HFFc6 (cell line): ENCODE measurements around the gene SPACA4. TPM values are rescaled to one million over a fixed set of nuclear protein-coding genes. Genes with fewer than 3 reads are reported as not detected.

ENCODE experiments used
- DNase-seq: peaks from one replicate; pipeline ENCODE4 v3.0.0-alpha.2; 2018
- H3K27ac Mint-ChIP-seq: 2 replicates; pipeline ENCODE4 v1.8.0; 2020; ENCODE audit warnings: mild to moderate bottlenecking, mixed read lengths
- H3K27me3 Mint-ChIP-seq: 2 replicates; pipeline ENCODE4 v1.8.0; 2021; ENCODE audit warnings: mild to moderate bottlenecking, moderate library complexity, mixed read lengths; ENCODE audit not compliant: insufficient read depth
- H3K36me3 Mint-ChIP-seq: 2 replicates; pipeline ENCODE4 v1.8.0; 2021; ENCODE audit warnings: low read depth, mixed read lengths
- H3K4me1 Mint-ChIP-seq: 2 replicates; pipeline ENCODE4 v1.8.0; 2020; ENCODE audit warnings: low read depth, mixed read lengths
- H3K4me3 Mint-ChIP-seq: 2 replicates; pipeline ENCODE4 v1.8.0; 2020; ENCODE audit warnings: mild to moderate bottlenecking, moderate library complexity, mixed read lengths
- H3K9me3 Mint-ChIP-seq: 2 replicates; pipeline ENCODE4 v1.8.0; 2020; ENCODE audit warnings: mild to moderate bottlenecking, mixed read lengths
- CTCF ChIP-seq: fragments of 200-600 bp; sonication (generic); IDR thresholded peaks from 2 replicates; pipeline ENCODE4 v1.5.0; 2021; ENCODE audit warnings: antibody characterized with exemption, mild to moderate bottlenecking
- total RNA-seq, 6 experiments: library from RNA; stranded (reverse); fragmentation: NEBNext Ultra II Directional; extraction: Animal tissue kit (Norgen Biotek cat#: 25700); gene quantifications; 2 replicates in 1 of 6; 3 replicates in 5 of 6; pipeline ENCODE4 v1.2.3, GENCODE V29; 2021

SPACA4 gene
- total RNA-seq, 6 experiments from 2014 or later: not detected

GRCh38 chr19:48598996-48599700 is 7.4 kb upstream of the SPACA4 start:
- H3K27me3 Mint-ChIP-seq: peaks cover 2% of the 10 kb centered on the region
- no peak for DNase-seq
- no peaks in the 10 kb centered on the region for H3K9me3 Mint-ChIP-seq
- H3K27ac Mint-ChIP-seq: no peak overlapping the region
- no peak for TF ChIP-seq CTCF
- no peak overlapping the region for H3K4me3 Mint-ChIP-seq
- no peaks in the 10 kb centered on the region for H3K36me3 Mint-ChIP-seq
- H3K4me1 Mint-ChIP-seq: no peaks in the 10 kb centered on the region

DNA sequence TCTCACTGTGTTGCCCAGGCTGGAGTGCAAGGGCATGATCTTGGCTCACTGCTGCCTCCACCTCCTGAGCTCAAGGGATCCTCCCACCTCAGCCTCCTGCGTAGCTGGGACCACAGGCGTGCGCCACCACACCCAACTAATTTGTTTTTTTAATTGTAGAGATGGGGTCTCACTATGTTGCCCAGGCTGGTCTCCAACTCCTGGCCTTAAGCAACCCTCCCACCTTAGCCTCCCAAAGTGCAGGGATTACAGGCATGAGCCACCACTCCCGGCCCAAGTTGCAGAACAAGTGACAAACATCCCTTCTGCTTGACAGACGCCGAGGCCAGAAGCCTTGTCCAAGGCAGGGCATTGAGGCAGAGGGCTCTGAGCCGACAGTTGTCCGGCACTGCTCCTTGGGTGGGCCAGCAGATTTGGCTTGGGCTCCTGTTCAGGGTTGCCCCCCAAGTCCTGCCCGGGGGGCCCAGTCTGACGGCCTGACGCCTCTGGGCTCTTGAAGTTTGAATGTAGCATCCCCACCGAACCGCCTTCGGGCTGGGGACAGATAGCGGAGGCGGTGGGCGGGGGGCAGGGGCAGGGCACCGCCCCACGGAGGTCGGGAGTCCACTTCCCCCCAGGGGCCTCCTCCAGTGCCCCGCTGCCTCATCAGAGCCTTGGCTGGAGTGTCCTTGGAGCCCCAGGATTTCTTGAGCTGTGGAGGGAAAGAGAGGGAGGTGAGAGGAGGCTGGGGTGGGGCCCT is 5.7 kb upstream of the SPACA4 start:
- no peak overlapping the region for H3K4me3 Mint-ChIP-seq
- no peak for DNase-seq
- H3K27me3 Mint-ChIP-seq: no peaks in the 10 kb centered on the region; the same call in none of the 2 replicates
- no peaks in the 10 kb centered on the region for H3K36me3 Mint-ChIP-seq
- no peaks in the 10 kb centered on the region for H3K9me3 Mint-ChIP-seq
- no peaks in the 10 kb centered on the region for H3K4me1 Mint-ChIP-seq
- H3K27ac Mint-ChIP-seq: no peak overlapping the region
- TF ChIP-seq CTCF: no peak

DNA sequence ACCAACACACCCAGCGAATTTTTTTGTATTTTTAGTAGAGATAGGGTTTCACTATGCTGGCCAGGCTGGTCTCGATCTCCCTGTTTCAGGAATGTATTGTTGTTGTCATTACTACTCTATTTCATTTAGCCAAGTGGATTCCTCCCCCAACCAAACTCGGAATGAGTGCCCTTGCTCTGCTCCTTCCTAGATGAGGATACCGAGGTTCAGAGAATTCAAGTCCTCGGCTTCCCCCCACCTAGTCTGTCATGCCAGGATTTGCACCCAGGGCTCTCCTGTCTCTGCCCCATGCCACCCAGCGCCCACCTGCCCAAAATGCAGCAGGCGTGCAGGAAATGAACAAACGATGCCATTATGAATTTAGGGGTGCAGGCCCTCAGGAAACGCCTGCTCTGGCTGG is 3.5 kb upstream of the SPACA4 start:
- H3K4me1 Mint-ChIP-seq: no peaks in the 10 kb centered on the region

DNA sequence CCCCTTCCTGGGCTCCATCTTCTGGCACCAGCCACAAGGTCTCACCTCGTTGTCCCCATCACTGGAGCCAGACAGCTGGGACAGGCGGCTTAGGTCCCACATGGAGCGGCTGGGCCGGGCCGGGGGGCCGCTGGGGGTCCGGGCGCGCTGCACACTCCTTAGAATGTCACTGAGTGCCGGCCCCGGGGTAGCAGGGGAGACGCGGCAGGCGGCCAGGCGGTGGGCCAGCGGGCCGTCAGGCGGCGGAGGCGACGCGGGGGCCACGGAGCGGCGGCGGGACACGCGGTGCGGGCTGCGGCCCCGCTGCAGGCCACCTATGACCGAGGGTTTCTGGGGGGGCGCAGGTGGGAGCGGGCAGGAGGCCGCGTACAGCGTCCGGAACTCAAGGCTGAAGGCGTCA is 3.1 kb upstream of the SPACA4 start:
- Mint-ChIP-seq H3K27ac (no peak overlapping the region), H3K4me1 (no peaks in the 10 kb centered on the region), H3K9me3 (no peaks in the 10 kb centered on the region), H3K36me3 (no peaks in the 10 kb centered on the region), H3K27me3 (no peaks in the 10 kb centered on the region; the same call in none of the 2 replicates), H3K4me3 (no peak overlapping the region)
- no peak for DNase-seq
- no peak for TF ChIP-seq CTCF

More for the DNA sequence above, 3.5 kb upstream of the SPACA4 start:
- Mint-ChIP-seq H3K36me3 (no peaks in the 10 kb centered on the region), H3K9me3 (no peaks in the 10 kb centered on the region), H3K27ac (no peak overlapping the region), H3K27me3 (no peaks in the 10 kb centered on the region; the same call in none of the 2 replicates), H3K4me3 (no peak overlapping the region)
- TF ChIP-seq CTCF: no peak
- DNase-seq: no peak

GRCh38 chr19:48603850-48604249 is 2.7 kb upstream of the SPACA4 start:
- no peaks in the 10 kb centered on the region for H3K9me3 Mint-ChIP-seq
- H3K4me3 Mint-ChIP-seq: no peak overlapping the region
- no peaks in the 10 kb centered on the region; the same call in none of the 2 replicates for H3K27me3 Mint-ChIP-seq
- no peak for DNase-seq
- TF ChIP-seq CTCF: no peak
- H3K36me3 Mint-ChIP-seq: no peaks in the 10 kb centered on the region
- H3K4me1 Mint-ChIP-seq: no peaks in the 10 kb centered on the region
- H3K27ac Mint-ChIP-seq: no peak overlapping the region
